GM12878 (cell line): ENCODE measurements around the gene MROH7. TPM values are rescaled to one million over a fixed set of nuclear protein-coding genes. Genes with fewer than 3 reads are reported as not detected.

Experiments used
- ATAC-seq: fragments of 200-7000 bp; cut with Tn5 transposase; 3 replicates; pipeline ENCODE4 v1.9.1; 2020; ENCODE audit warnings: mild to moderate bottlenecking, moderate library complexity
- BruUV-seq: library from RNA; stranded (reverse); fragments of 400-500 nt; replicated peaks from 2 replicates; lab custom pipeline; 2021; lab: Mats Ljungman, UMichigan
- CTCF ChIA-PET: fragments of 300-600 bp; sonication (Branson Sonifier 250); formaldehyde crosslinking; extraction: SDS; loops from one replicate; lab custom pipeline; 2021; ENCODE audit warnings: inconsistent platforms; lab: Yijun Ruan, JAX
- POLR2A ChIA-PET: fragments of 350-600 bp; formaldehyde crosslinking; extraction: SDS; loops from one replicate; lab custom pipeline; 2021; ENCODE audit warnings: inconsistent platforms; lab: Charles Lee
- RAD21 ChIA-PET: fragments of 300-600 bp; sonication (Branson Sonifier 250); formaldehyde crosslinking; loops from one replicate; lab custom pipeline; 2023; ENCODE audit warnings: antibody characterized with exemption; ENCODE audit not compliant: unreplicated experiment; lab: Charles Lee
- SMC1A ChIA-PET: fragments of 300-600 bp; sonication (Branson Sonifier 250); formaldehyde crosslinking; loops from one replicate; lab custom pipeline; 2023; ENCODE audit not compliant: unreplicated experiment, uncharacterized antibody; lab: Charles Lee
- DNase-seq: peaks from one replicate; pipeline ENCODE4 v3.0.0-alpha.2; 2011; ENCODE audit warnings: low read depth, low spot score
- FAIRE-seq: peaks from 3 replicates; lab custom pipeline; 2011; peaks lifted over from hg19 to GRCh38; lab: Jason Lieb, UNC
- H2AFZ ChIP-seq: 2 replicates; pipeline ENCODE4 v1.6.0; 2011; ENCODE audit warnings: low read depth, low read length, control low read depth; ENCODE audit not compliant: control insufficient read depth
- H3K27ac ChIP-seq: 2 replicates; pipeline ENCODE4 v1.5.1; 2011; ENCODE audit warnings: control low read depth; ENCODE audit not compliant: control insufficient read depth, insufficient read depth
- H3K27me3 ChIP-seq, 2 experiments: replicated peaks in 1 of 2; 2 replicates each; pipeline versions ENCODE4 v1.6.0 to v1.6.1; 2011; ENCODE audit warnings: low read length in 1 of 2; ENCODE audit not compliant: control insufficient read depth in 2 of 2, insufficient read depth in 2 of 2
- H3K36me3 ChIP-seq, 2 experiments: 2 replicates each; pipeline ENCODE4 v1.5.1; 2011; ENCODE audit warnings: low read length in 1 of 2; ENCODE audit not compliant: control insufficient read depth in 2 of 2, insufficient read depth in 2 of 2
- H3K4me1 ChIP-seq: 2 replicates; pipeline ENCODE4 v1.6.1; 2011; ENCODE audit warnings: mild to moderate bottlenecking, low read length, moderate library complexity, mixed read lengths; ENCODE audit not compliant: control insufficient read depth, insufficient read depth
- H3K4me2 ChIP-seq: 2 replicates; pipeline ENCODE4 v1.6.0; 2011; ENCODE audit warnings: control low read depth; ENCODE audit not compliant: control insufficient read depth, insufficient read depth
- H3K4me3 ChIP-seq: fragments of 200-600 bp; sonication (generic); 2 replicates; pipeline ENCODE4 v1.5.1; 2016
- H3K79me2 ChIP-seq: 2 replicates; pipeline ENCODE4 v1.6.0; 2011; ENCODE audit warnings: low read length; ENCODE audit not compliant: control insufficient read depth, insufficient read depth
- H3K9ac ChIP-seq: 2 replicates; pipeline ENCODE4 v1.8.0; 2011; ENCODE audit warnings: low read length, control low read depth, mixed read lengths; ENCODE audit not compliant: control insufficient read depth, insufficient read depth
- H3K9me3 ChIP-seq: replicated peaks from 3 replicates; pipeline ENCODE4 v1.5.1; 2011; ENCODE audit warnings: mild to moderate bottlenecking, low read length; ENCODE audit not compliant: control insufficient read depth, insufficient read depth
- H4K20me1 ChIP-seq: 2 replicates; pipeline ENCODE4 v1.6.0; 2011; ENCODE audit not compliant: control insufficient read depth, insufficient read depth
- BHLHE40 ChIP-seq, 2 experiments: fragments of 450-650 bp in 1 of 2; IDR thresholded peaks; 2 replicates each; pipeline ENCODE4 v1.6.1; 2011 to 2017; ENCODE audit warnings: low read depth in 2 of 2, borderline replicate concordance in 1 of 2, improper control_type of control experiment in 1 of 2, low read length in 1 of 2, mild to moderate bottlenecking in 1 of 2
- CBFB ChIP-seq: IDR thresholded peaks from 2 replicates; pipeline ENCODE4 v1.6.1; 2016; ENCODE audit warnings: antibody characterized with exemption, low read depth
- FOXK2 ChIP-seq: fragments of 450-650 bp; IDR thresholded peaks from 2 replicates; pipeline ENCODE4 v1.6.1; 2017; ENCODE audit warnings: mild to moderate bottlenecking, moderate library complexity
- HDAC6 ChIP-seq: fragments of 200-600 bp; sonication (generic); IDR thresholded peaks from one replicate; pipeline ENCODE4 v1.8.0; 2017; ENCODE audit warnings: antibody characterized with exemption; ENCODE audit not compliant: unreplicated experiment
- HDGF ChIP-seq: fragments of 450-650 bp; IDR thresholded peaks from 2 replicates; pipeline ENCODE4 v1.6.1; 2016; ENCODE audit warnings: antibody characterized with exemption
- IRF4 ChIP-seq: IDR thresholded peaks from 2 replicates; pipeline ENCODE4 v1.6.1; 2011; ENCODE audit warnings: low read depth, low read length
- JUND ChIP-seq: IDR thresholded peaks from 2 replicates; pipeline ENCODE4 v1.6.1; 2012; ENCODE audit warnings: low read depth, mild to moderate bottlenecking, low read length, improper control_type of control experiment, moderate library complexity
- MEF2A ChIP-seq: IDR thresholded peaks from 2 replicates; pipeline ENCODE4 v1.6.1; 2011; ENCODE audit warnings: low read depth, mild to moderate bottlenecking, low read length, moderate library complexity; ENCODE audit not compliant: insufficient read depth
- MYB ChIP-seq: fragments of 150-350 bp; IDR thresholded peaks from 2 replicates; pipeline ENCODE4 v1.6.1; 2014; ENCODE audit warnings: mild to moderate bottlenecking, low read depth, low read length, borderline replicate concordance
- NFYA ChIP-seq: IDR thresholded peaks from 2 replicates; pipeline ENCODE4 v1.6.1; 2011; ENCODE audit warnings: low read depth, mild to moderate bottlenecking, low read length, improper control_type of control experiment, borderline replicate concordance
- POLR2AphosphoS5 ChIP-seq: IDR thresholded peaks from 2 replicates; pipeline ENCODE4 v1.6.1; 2011; ENCODE audit warnings: mild to moderate bottlenecking, low read length, inconsistent platforms
- RAD21 ChIP-seq: IDR thresholded peaks from 2 replicates; pipeline ENCODE4 v1.6.1; 2011; ENCODE audit warnings: mild to moderate bottlenecking, low read depth, low read length, moderate library complexity; ENCODE audit not compliant: insufficient read depth
- RELA ChIP-seq: fragments of 450-650 bp; IDR thresholded peaks from 2 replicates; pipeline ENCODE4 v1.8.0; 2014; ENCODE audit warnings: borderline replicate concordance; ENCODE audit not compliant: partially characterized antibody
- STAT3 ChIP-seq: IDR thresholded peaks from 2 replicates; pipeline ENCODE4 v1.6.1; 2011; ENCODE audit warnings: low read depth, low read length, improper control_type of control experiment
- ZNF274 ChIP-seq: IDR thresholded peaks from one replicate; pipeline ENCODE4 v1.8.0; 2011; ENCODE audit not compliant: insufficient read length, insufficient read depth
- ZNF622 ChIP-seq: fragments of 450-650 bp; IDR thresholded peaks from 2 replicates; pipeline ENCODE4 v1.6.1; 2017; ENCODE audit warnings: mild to moderate bottlenecking, inconsistent platforms
- WGBS: methylation state at CpG from one replicate; pipeline ENCODE4 v1.1.6; 2016; ENCODE audit warnings: low lambda C conversion rate; ENCODE audit not compliant: insufficient replicate concordance, insufficient coverage; ENCODE audit errors: missing lambda C conversion rate; 5-methylcytosine and 5-hydroxymethylcytosine counted together
- in situ Hi-C: fragments of 300-500 bp; cut with MboI; formaldehyde crosslinking; loops from 9 replicates; pipeline ENCODE4 v1.14.3; 2018; ENCODE audit warnings: mixed read lengths
- intact Hi-C: fragments of 100-400 bp; cut with micrococcal nuclease; formaldehyde crosslinking; loops from one replicate; pipeline ENCODE4 v1.14.2; 2022; ENCODE audit not compliant: unreplicated experiment
- polyA plus RNA-seq, 11 experiments: library from polyadenylated mRNA; depleted of rRNA in 4 of 11; unstranded in 6 of 11; stranded (reverse) in 5 of 11; fragments of >200 nt; fragmentation: Nextera tagmentation in 4 of 11; fragmentation: Illumina TruSeq in 1 of 11; extraction: Ambion mirVana in 4 of 11; extraction: Trizol in 1 of 11; gene quantifications; 1 replicate in 1 of 11; 2 replicates in 10 of 11; pipeline versions ENCODE4 v1.2.1 to v1.2.3, GENCODE V29; 2011 to 2016; ENCODE audit warnings: inconsistent platforms in 2 of 11, missing spikeins in 2 of 11, low read depth in 1 of 11
- total RNA-seq, 4 experiments: library from RNA; depleted of rRNA in 3 of 4; stranded (reverse); fragments of >200 nt in 3 of 4; fragmentation: Illumina TruSeq in 1 of 4; extraction: Trizol in 1 of 4; gene quantifications; 2 replicates each; pipeline versions ENCODE4 v1.2.1 to v1.2.3, GENCODE V29; 2013 to 2021
- TF ChIP-seq, protein P1 (sequence below): IDR thresholded peaks from 2 replicates; pipeline ENCODE4 v1.6.1; 2012; ENCODE audit warnings: improper control_type of control experiment, low read depth, low read length; ENCODE audit not compliant: insufficient replicate concordance
- TF ChIP-seq, protein P2 (sequence below): fragments of 450-650 bp; formaldehyde crosslinking; IDR thresholded peaks from 2 replicates; pipeline ENCODE4 v1.4.0; 2020; ENCODE audit warnings: mild to moderate bottlenecking, moderate library complexity

Gene MROH7
- total and polyA plus RNA-seq, 10 of the 15 experiments (the other 5 are each of a cell fraction or from before 2014, with no cell fraction given) = 0.11 TPM; not detected in 9

DNA sequence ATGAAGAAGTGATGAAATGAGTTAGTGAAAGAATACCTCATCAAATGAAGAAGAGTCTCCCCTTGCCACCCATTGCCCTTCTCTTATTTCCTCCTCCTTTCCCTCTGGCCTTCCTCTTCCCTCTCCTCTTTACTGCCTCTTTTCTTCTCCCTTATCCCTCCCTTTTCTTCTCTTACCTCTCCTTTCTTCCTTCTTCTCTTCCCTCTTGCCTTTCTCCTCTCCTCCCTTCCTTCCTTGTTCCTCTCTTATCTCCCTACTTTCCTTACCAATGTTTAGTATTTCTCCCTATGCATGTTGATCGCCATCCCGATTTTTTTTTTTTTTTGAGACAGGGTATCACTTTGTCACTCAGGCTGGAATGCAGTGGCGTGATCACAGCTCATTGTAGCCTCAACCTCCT is 8.8 kb downstream of the MROH7 start:
- Histone ChIP-seq H3K4me3 (no peak overlapping the region), H3K27ac (no peak overlapping the region), H3K9ac (no peak overlapping the region), H3K27me3 (no peaks in the 10 kb centered on the region), H2AFZ (no peak overlapping the region), H3K79me2 (no peaks in the 10 kb centered on the region), H3K9me3 (no peaks in the 10 kb centered on the region), H3K36me3 (no peaks in the 10 kb centered on the region), H3K4me1 (no peaks in the 10 kb centered on the region), H4K20me1 (no peaks in the 10 kb centered on the region), H3K4me2 (no peak overlapping the region)
- 27% methylated on average over 3 of the region's 3 CpGs for WGBS
- intact Hi-C loops = no loop called here
- SMC1A ChIA-PET = interaction anchor here (0.8 kb wide), 1 partner anchor 12 kb away, joined by 3 read pairs; no protein-coding TSS in a partner anchor
- no peak for DNase-seq
- no TSS peak for BruUV-seq
- CTCF ChIA-PET = no interaction called here
- in situ Hi-C loops = no loop called here
- RAD21 ChIA-PET = no interaction called here
- FAIRE-seq = no peak
- no peak for ATAC-seq
- POLR2A ChIA-PET = no interaction called here
- TF ChIP-seq MYB (no peak), ZNF274 (no peak), MEF2A (no peak), HDAC6 (no peak), RAD21 (no peak), RELA (no peak), JUND (no peak), HDGF (no peak), CBFB (no peak), POLR2AphosphoS5 (no peak), STAT3 (no peak), ZNF622 (no peak), FOXK2 (no peak), NFYA (no peak), IRF4 (no peak), BHLHE40 (IDR thresholded peaks at IDR 0.05; ENCODE audit: borderline replicate concordance in 1 of 2, low read depth in 2 of 2, low read length in 1 of 2) (no peak)
- TF ChIP-seq, protein P1, sequence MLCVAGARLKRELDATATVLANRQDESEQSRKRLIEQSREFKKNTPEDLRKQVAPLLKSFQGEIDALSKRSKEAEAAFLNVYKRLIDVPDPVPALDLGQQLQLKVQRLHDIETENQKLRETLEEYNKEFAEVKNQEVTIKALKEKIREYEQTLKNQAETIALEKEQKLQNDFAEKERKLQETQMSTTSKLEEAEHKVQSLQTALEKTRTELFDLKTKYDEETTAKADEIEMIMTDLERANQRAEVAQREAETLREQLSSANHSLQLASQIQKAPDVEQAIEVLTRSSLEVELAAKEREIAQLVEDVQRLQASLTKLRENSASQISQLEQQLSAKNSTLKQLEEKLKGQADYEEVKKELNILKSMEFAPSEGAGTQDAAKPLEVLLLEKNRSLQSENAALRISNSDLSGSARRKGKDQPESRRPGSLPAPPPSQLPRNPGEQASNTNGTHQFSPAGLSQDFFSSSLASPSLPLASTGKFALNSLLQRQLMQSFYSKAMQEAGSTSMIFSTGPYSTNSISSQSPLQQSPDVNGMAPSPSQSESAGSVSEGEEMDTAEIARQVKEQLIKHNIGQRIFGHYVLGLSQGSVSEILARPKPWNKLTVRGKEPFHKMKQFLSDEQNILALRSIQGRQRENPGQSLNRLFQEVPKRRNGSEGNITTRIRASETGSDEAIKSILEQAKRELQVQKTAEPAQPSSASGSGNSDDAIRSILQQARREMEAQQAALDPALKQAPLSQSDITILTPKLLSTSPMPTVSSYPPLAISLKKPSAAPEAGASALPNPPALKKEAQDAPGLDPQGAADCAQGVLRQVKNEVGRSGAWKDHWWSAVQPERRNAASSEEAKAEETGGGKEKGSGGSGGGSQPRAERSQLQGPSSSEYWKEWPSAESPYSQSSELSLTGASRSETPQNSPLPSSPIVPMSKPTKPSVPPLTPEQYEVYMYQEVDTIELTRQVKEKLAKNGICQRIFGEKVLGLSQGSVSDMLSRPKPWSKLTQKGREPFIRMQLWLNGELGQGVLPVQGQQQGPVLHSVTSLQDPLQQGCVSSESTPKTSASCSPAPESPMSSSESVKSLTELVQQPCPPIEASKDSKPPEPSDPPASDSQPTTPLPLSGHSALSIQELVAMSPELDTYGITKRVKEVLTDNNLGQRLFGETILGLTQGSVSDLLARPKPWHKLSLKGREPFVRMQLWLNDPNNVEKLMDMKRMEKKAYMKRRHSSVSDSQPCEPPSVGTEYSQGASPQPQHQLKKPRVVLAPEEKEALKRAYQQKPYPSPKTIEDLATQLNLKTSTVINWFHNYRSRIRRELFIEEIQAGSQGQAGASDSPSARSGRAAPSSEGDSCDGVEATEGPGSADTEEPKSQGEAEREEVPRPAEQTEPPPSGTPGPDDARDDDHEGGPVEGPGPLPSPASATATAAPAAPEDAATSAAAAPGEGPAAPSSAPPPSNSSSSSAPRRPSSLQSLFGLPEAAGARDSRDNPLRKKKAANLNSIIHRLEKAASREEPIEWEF = no peak
- TF ChIP-seq, protein P2, sequence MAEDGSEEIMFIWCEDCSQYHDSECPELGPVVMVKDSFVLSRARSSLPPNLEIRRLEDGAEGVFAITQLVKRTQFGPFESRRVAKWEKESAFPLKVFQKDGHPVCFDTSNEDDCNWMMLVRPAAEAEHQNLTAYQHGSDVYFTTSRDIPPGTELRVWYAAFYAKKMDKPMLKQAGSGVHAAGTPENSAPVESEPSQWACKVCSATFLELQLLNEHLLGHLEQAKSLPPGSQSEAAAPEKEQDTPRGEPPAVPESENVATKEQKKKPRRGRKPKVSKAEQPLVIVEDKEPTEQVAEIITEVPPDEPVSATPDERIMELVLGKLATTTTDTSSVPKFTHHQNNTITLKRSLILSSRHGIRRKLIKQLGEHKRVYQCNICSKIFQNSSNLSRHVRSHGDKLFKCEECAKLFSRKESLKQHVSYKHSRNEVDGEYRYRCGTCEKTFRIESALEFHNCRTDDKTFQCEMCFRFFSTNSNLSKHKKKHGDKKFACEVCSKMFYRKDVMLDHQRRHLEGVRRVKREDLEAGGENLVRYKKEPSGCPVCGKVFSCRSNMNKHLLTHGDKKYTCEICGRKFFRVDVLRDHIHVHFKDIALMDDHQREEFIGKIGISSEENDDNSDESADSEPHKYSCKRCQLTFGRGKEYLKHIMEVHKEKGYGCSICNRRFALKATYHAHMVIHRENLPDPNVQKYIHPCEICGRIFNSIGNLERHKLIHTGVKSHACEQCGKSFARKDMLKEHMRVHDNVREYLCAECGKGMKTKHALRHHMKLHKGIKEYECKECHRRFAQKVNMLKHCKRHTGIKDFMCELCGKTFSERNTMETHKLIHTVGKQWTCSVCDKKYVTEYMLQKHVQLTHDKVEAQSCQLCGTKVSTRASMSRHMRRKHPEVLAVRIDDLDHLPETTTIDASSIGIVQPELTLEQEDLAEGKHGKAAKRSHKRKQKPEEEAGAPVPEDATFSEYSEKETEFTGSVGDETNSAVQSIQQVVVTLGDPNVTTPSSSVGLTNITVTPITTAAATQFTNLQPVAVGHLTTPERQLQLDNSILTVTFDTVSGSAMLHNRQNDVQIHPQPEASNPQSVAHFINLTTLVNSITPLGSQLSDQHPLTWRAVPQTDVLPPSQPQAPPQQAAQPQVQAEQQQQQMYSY (CRISPR knock-in tag) = no peak
